Measurements from ENCODE around the gene PLEKHM3.
"Not testable (repeated sequence)": the region's sequence is repeated elsewhere in the genome, so short reads cannot be mapped to it uniquely, and the experiment has no call there.

Gene PLEKHM3

GRCh38 chr2:207813942-207814341 lies 211.4 kb downstream of the PLEKHM3 start:
- DNase-seq (ENCODE audit: extremely low spot score), result no peak
- POLR2A ChIA-PET, result no interaction called here
- TF ChIP-seq HDGF (IDR thresholded peaks at IDR 0.05; ENCODE audit: borderline replicate concordance) (no peak), CTBP1 (IDR thresholded peaks at IDR 0.05; ENCODE audit: borderline replicate concordance) (no peak), ZNF384 (IDR thresholded peaks at IDR 0.05) (no peak), LEF1 (IDR thresholded peaks at IDR 0.05; ENCODE audit: borderline replicate concordance) (no peak), SUZ12 (IDR thresholded peaks at IDR 0.05) (no peak), ARNT (IDR thresholded peaks at IDR 0.05) (no peak), NFRKB (IDR thresholded peaks at IDR 0.05) (no peak), FOXK2 (IDR thresholded peaks at IDR 0.05) (no peak), FOXM1 (IDR thresholded peaks at IDR 0.05; ENCODE audit: borderline replicate concordance) (no peak), TARDBP (IDR thresholded peaks at IDR 0.05) (no peak)
- CTCF ChIA-PET, result interaction anchor here (0.7 to 0.8 kb wide), 2 partner anchors 37 to 49 kb away, joined by 3 to 4 read pairs; no protein-coding TSS in a partner anchor

DNA sequence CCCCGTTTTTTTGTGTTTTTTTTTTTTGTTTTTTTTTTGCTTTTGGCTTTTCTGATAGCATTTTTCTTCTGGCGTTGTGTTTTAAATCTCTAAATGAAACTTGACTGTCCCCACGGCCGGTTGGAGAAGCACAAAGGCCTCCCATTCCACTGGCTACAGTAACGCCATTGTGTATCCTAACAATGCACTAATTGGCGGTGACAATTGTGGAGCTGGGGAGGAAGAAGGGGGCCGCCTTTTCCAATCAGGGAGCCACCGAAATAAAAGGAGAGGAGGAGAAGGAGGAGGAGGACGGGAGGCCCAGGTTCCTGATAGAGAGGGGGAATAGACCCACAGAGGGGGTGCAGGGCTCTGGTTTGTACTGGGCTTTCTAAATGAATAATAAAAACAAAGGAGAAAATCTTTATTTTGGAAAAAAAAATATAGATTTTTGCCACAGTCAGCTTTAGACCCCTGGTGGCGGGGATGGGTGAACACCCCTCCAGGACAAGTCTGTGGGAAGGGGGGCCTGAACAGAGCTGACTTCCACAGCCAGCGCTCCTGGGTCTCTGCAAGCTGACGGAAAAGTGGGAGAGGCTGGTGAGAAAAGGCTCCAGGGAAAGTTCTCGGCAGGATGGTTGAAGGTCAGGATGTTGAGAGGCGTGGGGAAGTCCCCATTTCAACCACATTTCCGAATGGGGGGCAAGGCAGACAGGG lies 212.0 kb downstream of the PLEKHM3 start:
- TF ChIP-seq ZNF384 (IDR thresholded peaks at IDR 0.05) (no peak), SUZ12 (IDR thresholded peaks at IDR 0.05) (no peak), ARNT (IDR thresholded peaks at IDR 0.05) (no peak), CTBP1 (IDR thresholded peaks at IDR 0.05; ENCODE audit: borderline replicate concordance) (no peak), TARDBP (IDR thresholded peaks at IDR 0.05) (no peak), LEF1 (IDR thresholded peaks at IDR 0.05; ENCODE audit: borderline replicate concordance) (no peak), ELF4 (IDR thresholded peaks at IDR 0.05) (no peak), FOXA1 (IDR thresholded peaks at IDR 0.05) (no peak), SP1 (IDR thresholded peaks at IDR 0.05) (no peak), L3MBTL2 (conservative IDR thresholded peaks at IDR 0.05) (no peak)
- TF ChIP-seq, protein P1, sequence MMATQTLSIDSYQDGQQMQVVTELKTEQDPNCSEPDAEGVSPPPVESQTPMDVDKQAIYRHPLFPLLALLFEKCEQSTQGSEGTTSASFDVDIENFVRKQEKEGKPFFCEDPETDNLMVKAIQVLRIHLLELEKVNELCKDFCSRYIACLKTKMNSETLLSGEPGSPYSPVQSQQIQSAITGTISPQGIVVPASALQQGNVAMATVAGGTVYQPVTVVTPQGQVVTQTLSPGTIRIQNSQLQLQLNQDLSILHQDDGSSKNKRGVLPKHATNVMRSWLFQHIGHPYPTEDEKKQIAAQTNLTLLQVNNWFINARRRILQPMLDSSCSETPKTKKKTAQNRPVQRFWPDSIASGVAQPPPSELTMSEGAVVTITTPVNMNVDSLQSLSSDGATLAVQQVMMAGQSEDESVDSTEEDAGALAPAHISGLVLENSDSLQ (IDR thresholded peaks at IDR 0.05), result no peak
- no peak for DNase-seq (ENCODE audit: extremely low spot score)
- ChIA-PET POLR2A (no interaction called here), CTCF (interaction anchor here (0.7 to 1.1 kb wide), 3 partner anchors 16 to 50 kb away, joined by 3 to 4 read pairs (median 4); no protein-coding TSS in a partner anchor)

- CTCF ChIA-PET, result interaction anchor here (1.1 kb wide), 1 partner anchor 16 kb away, joined by 4 read pairs; no protein-coding TSS in a partner anchor
- no peak for DNase-seq (ENCODE audit: extremely low spot score)
- POLR2A ChIA-PET, result no interaction called here
- TF ChIP-seq BHLHE40 (IDR thresholded peaks at IDR 0.05; ENCODE audit: borderline replicate concordance) (no peak), NFRKB (IDR thresholded peaks at IDR 0.05) (no peak), FOXA1 (IDR thresholded peaks at IDR 0.05) (no peak), SUZ12 (IDR thresholded peaks at IDR 0.05) (no peak), ZNF384 (IDR thresholded peaks at IDR 0.05) (no peak), ARNT (IDR thresholded peaks at IDR 0.05) (no peak), TARDBP (IDR thresholded peaks at IDR 0.05) (no peak), LEF1 (IDR thresholded peaks at IDR 0.05; ENCODE audit: borderline replicate concordance) (no peak), ELF4 (IDR thresholded peaks at IDR 0.05) (no peak), CTBP1 (IDR thresholded peaks at IDR 0.05; ENCODE audit: borderline replicate concordance) (no peak), HDGF (IDR thresholded peaks at IDR 0.05; ENCODE audit: borderline replicate concordance) (no peak), FOXM1 (IDR thresholded peaks at IDR 0.05; ENCODE audit: borderline replicate concordance) (no peak), FOXK2 (IDR thresholded peaks at IDR 0.05) (no peak), L3MBTL2 (conservative IDR thresholded peaks at IDR 0.05) (no peak), SP1 (IDR thresholded peaks at IDR 0.05) (no peak)
- TF ChIP-seq, protein P1 (IDR thresholded peaks at IDR 0.05), result no peak
These were observed 212.6 kb downstream of the PLEKHM3 start for GRCh38 chr2:207812726-207813080.

DNA sequence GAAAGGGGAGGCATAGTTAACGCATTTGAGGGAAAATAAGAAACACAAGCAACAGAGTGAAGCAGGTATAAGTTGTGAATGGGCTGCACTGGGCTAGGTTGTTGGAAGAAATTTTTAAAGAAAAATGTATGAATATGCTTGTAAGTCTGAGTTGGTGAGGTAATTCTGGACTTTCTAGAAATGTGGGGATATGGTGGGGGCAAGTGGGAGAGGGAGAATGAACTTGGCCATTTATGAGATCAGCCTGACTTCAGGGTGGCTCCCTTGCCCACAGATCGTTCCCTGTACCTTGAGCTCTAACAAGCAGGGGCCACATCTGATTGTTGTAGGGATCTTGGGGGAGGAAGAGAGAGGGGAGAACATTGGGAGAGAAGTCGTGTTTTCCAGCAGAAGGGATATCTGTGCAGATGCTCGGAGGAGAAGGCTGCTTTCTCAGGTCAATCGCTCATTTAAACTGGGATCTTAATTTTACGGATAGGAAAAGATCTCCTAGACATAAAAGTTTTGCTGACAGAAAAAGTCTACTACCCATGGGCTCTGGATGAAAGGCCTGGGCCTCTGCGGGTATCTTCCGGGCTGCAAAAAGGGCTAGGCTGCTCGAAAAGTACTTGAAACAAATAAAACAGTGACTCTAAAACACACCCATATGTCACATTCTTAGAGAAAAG lies 213.1 kb downstream of the PLEKHM3 start:
- ChIA-PET CTCF (interaction anchor here (1.1 kb wide), 1 partner anchor 15 kb away, joined by 4 read pairs; no protein-coding TSS in a partner anchor), POLR2A (no interaction called here)
- no peak for DNase-seq (ENCODE audit: extremely low spot score)
- TF ChIP-seq FOXM1 (IDR thresholded peaks at IDR 0.05; ENCODE audit: borderline replicate concordance) (no peak), SUZ12 (IDR thresholded peaks at IDR 0.05) (no peak), LEF1 (IDR thresholded peaks at IDR 0.05; ENCODE audit: borderline replicate concordance) (no peak), HDGF (IDR thresholded peaks at IDR 0.05; ENCODE audit: borderline replicate concordance) (no peak), CTBP1 (IDR thresholded peaks at IDR 0.05; ENCODE audit: borderline replicate concordance) (no peak), FOXA1 (IDR thresholded peaks at IDR 0.05) (no peak), L3MBTL2 (conservative IDR thresholded peaks at IDR 0.05) (no peak), ELF4 (IDR thresholded peaks at IDR 0.05) (no peak), FOXK2 (IDR thresholded peaks at IDR 0.05) (no peak), TARDBP (IDR thresholded peaks at IDR 0.05) (no peak), SP1 (IDR thresholded peaks at IDR 0.05) (no peak), NFRKB (IDR thresholded peaks at IDR 0.05) (no peak), BHLHE40 (IDR thresholded peaks at IDR 0.05; ENCODE audit: borderline replicate concordance) (no peak), ZNF384 (IDR thresholded peaks at IDR 0.05) (no peak)
- TF ChIP-seq, protein P1 (IDR thresholded peaks at IDR 0.05), result no peak

- DNase-seq (ENCODE audit: extremely low spot score); CTCF ChIA-PET; POLR2A ChIA-PET: not testable (repeated sequence)
These were observed 213.7 kb downstream of the PLEKHM3 start for GRCh38 chr2:207811658-207812057.

Data from HEK293T (cell line).